Skeletal muscle satellite cell (primary cell): ENCODE measurements around the gene TACC3.

Source experiments
- H3K27me3 ChIP-seq: 2 replicates; pipeline ENCODE4 v1.7.0; 2013; ENCODE audit warnings: low read length; ENCODE audit not compliant: control insufficient read depth, insufficient read depth
- H3K36me3 ChIP-seq: 2 replicates; pipeline ENCODE4 v1.7.0; 2013; ENCODE audit warnings: mild to moderate bottlenecking, control low read depth, low read length; ENCODE audit not compliant: insufficient read depth
- H3K4me1 ChIP-seq: 2 replicates; pipeline ENCODE4 v1.7.0; 2013; ENCODE audit warnings: low read length; ENCODE audit not compliant: control insufficient read depth, insufficient read depth
- H3K4me2 ChIP-seq: 2 replicates; pipeline ENCODE4 v1.7.0; 2013; ENCODE audit warnings: mild to moderate bottlenecking, low read length
- H3K4me3 ChIP-seq: 2 replicates; pipeline ENCODE4 v1.7.0; 2013; ENCODE audit warnings: low read length
- H3K9ac ChIP-seq: 2 replicates; pipeline ENCODE4 v1.7.0; 2013; ENCODE audit warnings: mild to moderate bottlenecking, low read depth, low read length, moderate library complexity
- H3K9me3 ChIP-seq: replicated peaks from 2 replicates; pipeline ENCODE4 v1.7.0; 2013; ENCODE audit warnings: mild to moderate bottlenecking, control low read depth, low read length

The TACC3 gene

GRCh38 chr4:1750381-1751154 lies 29.2 kb downstream of the TACC3 start:
- H3K9ac ChIP-seq, result no peak overlapping the region
- no peak overlapping the region for H3K4me2 ChIP-seq
- H3K4me1 ChIP-seq, result no peaks in the 10 kb centered on the region
- H3K36me3 ChIP-seq, result no peaks in the 10 kb centered on the region
- no peak overlapping the region for H3K4me3 ChIP-seq
- no peaks in the 10 kb centered on the region for H3K9me3 ChIP-seq
- no peaks in the 10 kb centered on the region for H3K27me3 ChIP-seq

GRCh38 chr4:1751155-1751918 lies 30.0 kb downstream of the TACC3 start:
- H3K9me3 ChIP-seq, result no peaks in the 10 kb centered on the region
- H3K4me3 ChIP-seq, result no peak overlapping the region
- H3K4me2 ChIP-seq, result no peak overlapping the region
- no peaks in the 10 kb centered on the region for H3K27me3 ChIP-seq
- H3K36me3 ChIP-seq, result no peaks in the 10 kb centered on the region
- H3K4me1 ChIP-seq, result no peaks in the 10 kb centered on the region
- H3K9ac ChIP-seq, result no peak overlapping the region

- Histone ChIP-seq H3K9ac (no peak overlapping the region), H3K36me3 (no peaks in the 10 kb centered on the region), H3K4me2 (no peak overlapping the region), H3K9me3 (no peaks in the 10 kb centered on the region), H3K27me3 (no peaks in the 10 kb centered on the region), H3K4me1 (no peaks in the 10 kb centered on the region), H3K4me3 (no peak overlapping the region)
These were observed 30.6 kb downstream of the TACC3 start for GRCh38 chr4:1751919-1752283.

GRCh38 chr4:1752284-1753041 lies 31.1 kb downstream of the TACC3 start:
- no peaks in the 10 kb centered on the region for H3K36me3 ChIP-seq
- no peaks in the 10 kb centered on the region for H3K9me3 ChIP-seq
- H3K9ac ChIP-seq, result no peak overlapping the region
- H3K4me1 ChIP-seq, result no peaks in the 10 kb centered on the region
- no peak overlapping the region for H3K4me3 ChIP-seq
- no peak overlapping the region for H3K4me2 ChIP-seq
- no peaks in the 10 kb centered on the region for H3K27me3 ChIP-seq

GRCh38 chr4:1753294-1753696 lies 32.0 kb downstream of the TACC3 start:
- H3K9ac ChIP-seq, result no peak overlapping the region
- no peaks in the 10 kb centered on the region for H3K4me1 ChIP-seq
- H3K9me3 ChIP-seq, result no peaks in the 10 kb centered on the region
- H3K4me3 ChIP-seq, result no peak overlapping the region
- H3K36me3 ChIP-seq, result no peaks in the 10 kb centered on the region
- no peaks in the 10 kb centered on the region for H3K27me3 ChIP-seq
- no peak overlapping the region for H3K4me2 ChIP-seq

- no peak overlapping the region for H3K4me3 ChIP-seq
These were observed 32.5 kb downstream of the TACC3 start for GRCh38 chr4:1753697-1754311.

GRCh38 chr4:1754336-1754735 lies 33.0 kb downstream of the TACC3 start:
- H3K27me3 ChIP-seq, result no peaks in the 10 kb centered on the region
- H3K4me1 ChIP-seq, result no peaks in the 10 kb centered on the region
- H3K9me3 ChIP-seq, result no peaks in the 10 kb centered on the region
- no peak overlapping the region for H3K4me3 ChIP-seq
- no peak overlapping the region for H3K4me2 ChIP-seq
- no peak overlapping the region for H3K9ac ChIP-seq
- no peaks in the 10 kb centered on the region for H3K36me3 ChIP-seq

More at GRCh38 chr4:1753697-1754311, 32.5 kb downstream of the TACC3 start:
- Histone ChIP-seq H3K4me2 (no peak overlapping the region), H3K9me3 (no peaks in the 10 kb centered on the region), H3K27me3 (no peaks in the 10 kb centered on the region), H3K4me1 (no peaks in the 10 kb centered on the region), H3K36me3 (no peaks in the 10 kb centered on the region), H3K9ac (no peak overlapping the region)

GRCh38 chr4:1755297-1755696 lies 34.0 kb downstream of the TACC3 start:
- no peaks in the 10 kb centered on the region for H3K4me1 ChIP-seq
- H3K4me2 ChIP-seq, result no peak overlapping the region
- no peaks in the 10 kb centered on the region for H3K9me3 ChIP-seq
- H3K4me3 ChIP-seq, result no peak overlapping the region
- H3K36me3 ChIP-seq, result no peaks in the 10 kb centered on the region
- H3K27me3 ChIP-seq, result no peaks in the 10 kb centered on the region
- no peak overlapping the region for H3K9ac ChIP-seq

GRCh38 chr4:1756079-1756478 lies 34.8 kb downstream of the TACC3 start:
- Histone ChIP-seq H3K9ac (no peak overlapping the region), H3K9me3 (no peaks in the 10 kb centered on the region), H3K4me3 (no peak overlapping the region), H3K4me2 (no peak overlapping the region), H3K36me3 (no peaks in the 10 kb centered on the region), H3K27me3 (no peaks in the 10 kb centered on the region), H3K4me1 (no peaks in the 10 kb centered on the region)

GRCh38 chr4:1756893-1757779 lies 35.8 kb downstream of the TACC3 start:
- H3K9ac ChIP-seq, result no peak overlapping the region
- no peaks in the 10 kb centered on the region for H3K4me1 ChIP-seq

More at GRCh38 chr4:1756893-1757779, 35.8 kb downstream of the TACC3 start:
- Histone ChIP-seq H3K9me3 (no peaks in the 10 kb centered on the region), H3K4me2 (no peak overlapping the region), H3K4me3 (no peak overlapping the region), H3K36me3 (no peaks in the 10 kb centered on the region), H3K27me3 (no peaks in the 10 kb centered on the region)
